HepG2 (cell line): ENCODE results near the gene NPB. TPM values are rescaled to one million over a fixed set of nuclear protein-coding genes. Genes with fewer than 3 reads are reported as not detected.

ENCODE experiments used
- ARHGAP35 ChIP-seq: sonication (generic); formaldehyde crosslinking; IDR thresholded peaks from 2 replicates; pipeline ENCODE4 v1.9.0; 2022; ENCODE audit warnings: mild to moderate bottlenecking, inconsistent platforms, moderate library complexity, missing genetic modification reagents, borderline replicate concordance
- CENPT ChIP-seq: sonication (generic); formaldehyde crosslinking; IDR thresholded peaks from 2 replicates; pipeline ENCODE4 v1.8.0; 2022; ENCODE audit warnings: low read depth, mild to moderate bottlenecking, moderate library complexity, missing genetic modification reagents
- FOSL1 ChIP-seq: sonication (generic); formaldehyde crosslinking; IDR thresholded peaks from 2 replicates; pipeline ENCODE4 v1.9.0; 2021; ENCODE audit warnings: missing genetic modification reagents, borderline replicate concordance
- FOXA3 ChIP-seq: IDR thresholded peaks from 2 replicates; pipeline ENCODE4 v1.6.1; 2016; ENCODE audit warnings: missing genetic modification reagents, missing compliant biosample characterization
- GRHL1 ChIP-seq: sonication (generic); formaldehyde crosslinking; conservative IDR thresholded peaks from 2 replicates; pipeline ENCODE4 v1.8.0; 2022; ENCODE audit warnings: missing genetic modification reagents
- HNRNPUL1 ChIP-seq: fragments of 200-400 bp; formaldehyde crosslinking; IDR thresholded peaks from 2 replicates; pipeline ENCODE4 v1.6.1; 2017; ENCODE audit warnings: low read depth, mild to moderate bottlenecking, low read length, moderate library complexity
- PAWR ChIP-seq: sonication (generic); formaldehyde crosslinking; IDR thresholded peaks from 2 replicates; pipeline ENCODE4 v1.4.0; 2020; ENCODE audit warnings: missing genetic modification reagents, mild to moderate bottlenecking, borderline replicate concordance
- POLR2A ChIP-seq, 2 experiments: IDR thresholded peaks; 2 replicates each; pipeline ENCODE4 v1.6.1; 2011; ENCODE audit warnings: low read depth in 2 of 2, low read length in 2 of 2, mild to moderate bottlenecking in 1 of 2, moderate library complexity in 1 of 2; ENCODE audit not compliant: insufficient read depth in 1 of 2
- SMYD3 ChIP-seq: sonication (generic); formaldehyde crosslinking; IDR thresholded peaks from 2 replicates; pipeline ENCODE4 v1.8.1; 2023; ENCODE audit warnings: mild to moderate bottlenecking, missing genetic modification reagents
- SSRP1 ChIP-seq: IDR thresholded peaks from 2 replicates; pipeline ENCODE4 v1.6.1; 2016; ENCODE audit warnings: control low read depth
- ZC3H13 ChIP-seq: sonication (generic); formaldehyde crosslinking; IDR thresholded peaks from 2 replicates; pipeline ENCODE4 v1.8.1; 2023; ENCODE audit warnings: mild to moderate bottlenecking, missing genetic modification reagents, moderate library complexity
- ZFYVE20 ChIP-seq: sonication (generic); formaldehyde crosslinking; IDR thresholded peaks from 2 replicates; pipeline ENCODE4 v1.8.0; 2023; ENCODE audit warnings: low read depth, mild to moderate bottlenecking, moderate library complexity, missing genetic modification reagents, borderline replicate concordance
- ZMAT3 ChIP-seq: sonication (generic); formaldehyde crosslinking; conservative IDR thresholded peaks from 2 replicates; pipeline ENCODE4 v1.7.0; 2021; ENCODE audit warnings: missing genetic modification reagents
- ZNF205 ChIP-seq: IDR thresholded peaks from 2 replicates; pipeline ENCODE4 v1.6.1; 2018; ENCODE audit warnings: missing biosample characterization, missing genetic modification reagents
- ZNF605 ChIP-seq: sonication (generic); formaldehyde crosslinking; IDR thresholded peaks from 2 replicates; pipeline ENCODE4 v1.8.0; 2022; ENCODE audit warnings: mild to moderate bottlenecking, missing genetic modification reagents
- ZNF773 ChIP-seq: sonication (generic); formaldehyde crosslinking; IDR thresholded peaks from 2 replicates; pipeline ENCODE4 v1.4.0; 2020; ENCODE audit warnings: missing genetic modification reagents, borderline replicate concordance
- ZNF777 ChIP-seq: sonication (generic); formaldehyde crosslinking; IDR thresholded peaks from 2 replicates; pipeline ENCODE4 v1.4.0; 2020; ENCODE audit warnings: missing genetic modification reagents
- ZNF790 ChIP-seq: sonication (generic); formaldehyde crosslinking; IDR thresholded peaks from 2 replicates; pipeline ENCODE4 v1.8.0; 2022; ENCODE audit warnings: missing genetic modification reagents, mild to moderate bottlenecking, borderline replicate concordance
- ZNF839 ChIP-seq: sonication (generic); formaldehyde crosslinking; IDR thresholded peaks from 2 replicates; pipeline ENCODE4 v1.4.0; 2020; ENCODE audit warnings: missing genetic modification reagents, mild to moderate bottlenecking, borderline replicate concordance
- ZNF891 ChIP-seq: sonication (generic); formaldehyde crosslinking; IDR thresholded peaks from 2 replicates; pipeline ENCODE4 v1.5.0; 2020; ENCODE audit warnings: mild to moderate bottlenecking, missing genetic modification reagents
- ZSCAN20 ChIP-seq: sonication (generic); formaldehyde crosslinking; IDR thresholded peaks from 2 replicates; pipeline ENCODE4 v1.4.0; 2020; ENCODE audit warnings: missing genetic modification reagents, mild to moderate bottlenecking, borderline replicate concordance
- ZSCAN22 ChIP-seq: sonication (generic); formaldehyde crosslinking; IDR thresholded peaks from 2 replicates; pipeline ENCODE4 v1.4.0; 2020; ENCODE audit warnings: mild to moderate bottlenecking, missing genetic modification reagents
- polyA plus RNA-seq, 8 experiments: library from polyadenylated mRNA; depleted of rRNA in 3 of 8; stranded (reverse) in 7 of 8; unstranded in 1 of 8; fragments of >200 nt; fragmentation: Illumina TruSeq in 4 of 8; extraction: Trizol in 4 of 8; gene quantifications; 2 replicates each; pipeline versions ENCODE4 v1.2.1 to v1.2.3, GENCODE V29; 2011 to 2016; ENCODE audit warnings: low read depth in 4 of 8, missing spikeins in 1 of 8, mixed read lengths in 1 of 8; ENCODE audit not compliant: insufficient read depth in 1 of 8
- total RNA-seq, 5 experiments: library from RNA; depleted of rRNA; stranded (reverse); fragments of >200 nt; fragmentation: Illumina TruSeq; extraction: Trizol; gene quantifications; 2 replicates each; pipeline ENCODE4 v1.2.3, GENCODE V29; 2016; ENCODE audit warnings: low read depth in 1 of 5
- TF ChIP-seq, protein P1 (sequence below): sonication (generic); formaldehyde crosslinking; conservative IDR thresholded peaks from 2 replicates; pipeline ENCODE4 v1.4.0; 2020; ENCODE audit warnings: mild to moderate bottlenecking, missing genetic modification reagents, moderate library complexity

NPB gene
- total and polyA plus RNA-seq, 2 of the 13 experiments (the other 11 are each of a cell fraction or from before 2014, with no cell fraction given) = 0.11 to 0.93 TPM

- TF ChIP-seq HNRNPUL1 (peak; percentile 59; the same call in 1 of the 2 replicates), ZNF205 (CRISPR knock-in tag) (peak; percentile 13), ZNF773 (CRISPR knock-in tag) (no peak), ZC3H13 (CRISPR knock-in tag) (peak; percentile 98), ZNF790 (no peak), SMYD3 (CRISPR knock-in tag) (peak; percentile 53; the same call in 1 of the 2 replicates), ZMAT3 (CRISPR knock-in tag) (no peak), PAWR (CRISPR knock-in tag) (no peak; the same call in 1 of the 2 replicates), ZNF605 (CRISPR knock-in tag) (no peak), FOSL1 (no peak), ZSCAN22 (CRISPR knock-in tag) (no peak; the same call in 1 of the 2 replicates), GRHL1 (CRISPR knock-in tag) (no peak), ZNF891 (no peak), ZFYVE20 (CRISPR knock-in tag) (no peak), ZSCAN20 (CRISPR knock-in tag) (0 out of 2 replicates have a peak, but pooled peaks have one; percentile 40), ARHGAP35 (CRISPR knock-in tag) (peak; percentile 22; the same call in 1 of the 2 replicates), ZNF777 (CRISPR knock-in tag) (no peak; the same call in 1 of the 2 replicates), POLR2A (IDR thresholded peaks at IDR 0.05; ENCODE audit: insufficient read depth in 1 of 2, low read depth in 2 of 2, low read length in 2 of 2) (peak in 1 of 2 experiments; percentile 71; a peak in 2 of 4 replicates), SSRP1 (CRISPR knock-in tag) (peak; percentile 82), CENPT (peak; percentile 88; the same call in 1 of the 2 replicates), ZNF839 (CRISPR knock-in tag) (0 out of 2 replicates have a peak, but pooled peaks have one; percentile 39), FOXA3 (CRISPR knock-in tag) (0 out of 2 replicates have a peak, but pooled peaks have one; percentile 13)
- TF ChIP-seq, protein P1, sequence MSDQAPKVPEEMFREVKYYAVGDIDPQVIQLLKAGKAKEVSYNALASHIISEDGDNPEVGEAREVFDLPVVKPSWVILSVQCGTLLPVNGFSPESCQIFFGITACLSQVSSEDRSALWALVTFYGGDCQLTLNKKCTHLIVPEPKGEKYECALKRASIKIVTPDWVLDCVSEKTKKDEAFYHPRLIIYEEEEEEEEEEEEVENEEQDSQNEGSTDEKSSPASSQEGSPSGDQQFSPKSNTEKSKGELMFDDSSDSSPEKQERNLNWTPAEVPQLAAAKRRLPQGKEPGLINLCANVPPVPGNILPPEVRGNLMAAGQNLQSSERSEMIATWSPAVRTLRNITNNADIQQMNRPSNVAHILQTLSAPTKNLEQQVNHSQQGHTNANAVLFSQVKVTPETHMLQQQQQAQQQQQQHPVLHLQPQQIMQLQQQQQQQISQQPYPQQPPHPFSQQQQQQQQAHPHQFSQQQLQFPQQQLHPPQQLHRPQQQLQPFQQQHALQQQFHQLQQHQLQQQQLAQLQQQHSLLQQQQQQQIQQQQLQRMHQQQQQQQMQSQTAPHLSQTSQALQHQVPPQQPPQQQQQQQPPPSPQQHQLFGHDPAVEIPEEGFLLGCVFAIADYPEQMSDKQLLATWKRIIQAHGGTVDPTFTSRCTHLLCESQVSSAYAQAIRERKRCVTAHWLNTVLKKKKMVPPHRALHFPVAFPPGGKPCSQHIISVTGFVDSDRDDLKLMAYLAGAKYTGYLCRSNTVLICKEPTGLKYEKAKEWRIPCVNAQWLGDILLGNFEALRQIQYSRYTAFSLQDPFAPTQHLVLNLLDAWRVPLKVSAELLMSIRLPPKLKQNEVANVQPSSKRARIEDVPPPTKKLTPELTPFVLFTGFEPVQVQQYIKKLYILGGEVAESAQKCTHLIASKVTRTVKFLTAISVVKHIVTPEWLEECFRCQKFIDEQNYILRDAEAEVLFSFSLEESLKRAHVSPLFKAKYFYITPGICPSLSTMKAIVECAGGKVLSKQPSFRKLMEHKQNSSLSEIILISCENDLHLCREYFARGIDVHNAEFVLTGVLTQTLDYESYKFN (CRISPR knock-in tag) = no peak
Measured at GRCh38 chr17:81867991-81868673, 33.9 kb upstream of the NPB start (continued).
